ENCODE data around the gene ATRIP. TPM values are rescaled to one million over a fixed set of nuclear protein-coding genes. Genes with fewer than 3 reads are reported as not detected.
A peak's percentile ranks its signal among the peaks of the same experiment; 100 is the strongest.

Gene ATRIP
- total and polyA plus RNA-seq, 7 donors: 1.8 to 9.4 (median 5.1) TPM

- intact Hi-C loops (cut with DNase I): loop anchor here (1.0 to 10.0 kb wide), 4 partner anchors 35 to 241 kb away; no protein-coding TSS in a partner anchor
- Histone ChIP-seq H3K4me1 (peaks cover 0 to 41% (median 22%) of the 10 kb centered on the region in 4 donors), H3K4me3 (no peak overlapping the region)
Observed at GRCh38 chr3:48435774-48436476, 10.6 kb upstream of the ATRIP start.

GRCh38 chr3:48436477-48436787, 10.1 kb upstream of the ATRIP start:
- H3K27me3 ChIP-seq: no peaks in the 10 kb centered on the region
- peak overlapping the region; percentile 68 to 96 (median 93) for H3K27ac ChIP-seq
- TF ChIP-seq CTCF (IDR thresholded peaks at IDR 0.05) (no peak), EP300 (IDR thresholded peaks at IDR 0.05) (no peak), POLR2AphosphoS5 (IDR thresholded peaks at IDR 0.05) (no peak), POLR2A (IDR thresholded peaks at IDR 0.05) (no peak)
- WGBS, 2 donors: 77 to 91% methylated on average over 1 of the region's 1 CpG
- no peaks in the 10 kb centered on the region for H3K9me3 ChIP-seq
- H3K4me3 ChIP-seq: no peak overlapping the region
- intact Hi-C loops (cut with DNase I): loop anchor here (1.0 to 10.0 kb wide), 3 partner anchors 163 to 242 kb away; no protein-coding TSS in a partner anchor
- peaks cover 0 to 20% (median 6%) of the 10 kb centered on the region in 4 donors for H3K36me3 ChIP-seq
- H3K4me1 ChIP-seq: peaks cover 0 to 46% (median 27%) of the 10 kb centered on the region in 4 donors
- no peak for DNase-seq

More at GRCh38 chr3:48435774-48436476, 10.6 kb upstream of the ATRIP start:
- H3K27ac ChIP-seq: peak overlapping the region; percentile 68 to 96 (median 93)
- no peaks in the 10 kb centered on the region for H3K9me3 ChIP-seq
- H3K36me3 ChIP-seq: peaks cover 0 to 19% (median 6%) of the 10 kb centered on the region in 4 donors
- no peaks in the 10 kb centered on the region for H3K27me3 ChIP-seq
- TF ChIP-seq EP300 (IDR thresholded peaks at IDR 0.05) (no peak), CTCF (IDR thresholded peaks at IDR 0.05) (peak; percentile 98 to 100 (median 100)), POLR2A (IDR thresholded peaks at IDR 0.05) (no peak), POLR2AphosphoS5 (IDR thresholded peaks at IDR 0.05) (peak in 1 of 4 donors; percentile 17)
- whole genome bisulfite sequencing, 2 donors: 45% methylated on average over 7 of the region's 7 CpGs
- DNase-seq: peak; percentile 94

GRCh38 chr3:48436855-48437254, 9.7 kb upstream of the ATRIP start:
- no peak for TF ChIP-seq EP300 (IDR thresholded peaks at IDR 0.05)
- TF ChIP-seq CTCF (IDR thresholded peaks at IDR 0.05): no peak
- no peak for TF ChIP-seq POLR2AphosphoS5 (IDR thresholded peaks at IDR 0.05)
- TF ChIP-seq POLR2A (IDR thresholded peaks at IDR 0.05): no peak

GRCh38 chr3:48437812-48438211, 8.7 kb upstream of the ATRIP start:
- no peak for TF ChIP-seq EP300 (IDR thresholded peaks at IDR 0.05)
- no peak for TF ChIP-seq CTCF (IDR thresholded peaks at IDR 0.05)
- TF ChIP-seq POLR2A (IDR thresholded peaks at IDR 0.05): no peak
- no peak for TF ChIP-seq POLR2AphosphoS5 (IDR thresholded peaks at IDR 0.05)
- Histone ChIP-seq H3K4me1 (peaks cover 0 to 54% (median 34%) of the 10 kb centered on the region in 4 donors), H3K4me3 (no peak overlapping the region), H3K27me3 (no peaks in the 10 kb centered on the region), H3K27ac (no peak overlapping the region), H3K9me3 (no peaks in the 10 kb centered on the region), H3K36me3 (peaks cover 0 to 21% (median 8%) of the 10 kb centered on the region in 4 donors)
- intact Hi-C loops (cut with DNase I): loop anchor here (5.0 to 10.0 kb wide), 2 partner anchors 206 to 243 kb away; no protein-coding TSS in a partner anchor
- DNase-seq: no peak
- 84 to 87% methylated on average over 4 of the region's 4 CpGs for WGBS, 2 donors

More at GRCh38 chr3:48436855-48437254, 9.7 kb upstream of the ATRIP start:
- WGBS, 2 donors: 86 to 89% methylated on average over 7 of the region's 7 CpGs
- intact Hi-C loops (cut with DNase I): loop anchor here (1.0 to 10.0 kb wide), 3 partner anchors 164 to 242 kb away; no protein-coding TSS in a partner anchor
- H3K9me3 ChIP-seq: no peaks in the 10 kb centered on the region
- peaks cover 0 to 21% (median 6%) of the 10 kb centered on the region in 4 donors for H3K36me3 ChIP-seq
- H3K4me1 ChIP-seq: peaks cover 0 to 50% (median 31%) of the 10 kb centered on the region in 4 donors
- H3K27me3 ChIP-seq: no peaks in the 10 kb centered on the region
- H3K27ac ChIP-seq: no peak overlapping the region
- no peak for DNase-seq
- no peak overlapping the region for H3K4me3 ChIP-seq

Measured in sigmoid colon (tissue), 7 donors.